Measurements from ENCODE around the gene HIPK4. TPM values are rescaled to one million over a fixed set of nuclear protein-coding genes. Genes with fewer than 3 reads are reported as not detected.

Gene HIPK4
- total RNA-seq, 2 experiments from 2014 or later, result not detected

GRCh38 chr19:40348125-40348913, 41.7 kb downstream of the HIPK4 start, which contains the start of the genes C19orf47 and PLD3:
Gene C19orf47 (minus strand): TSS chr19:40348397. CDS start chr19:40341857, 6,540 bp downstream.
Gene PLD3 (plus strand): TSS chr19:40348695. CDS start chr19:40366484, 17,789 bp downstream.
- POLR2A ChIA-PET, result interaction anchor here (0.7 to 2.1 kb wide), 5 partner anchors 8 to 77 kb away, joined by 3 to 5 read pairs (median 4); no protein-coding TSS in a partner anchor
- intact Hi-C loops (cut with micrococcal nuclease; ENCODE audit: unreplicated experiment), result loop anchor here (1.0 to 5.0 kb wide), 5 partner anchors 17 to 256 kb away; partner anchors contain the start of genes AKT2 and SERTAD3

GRCh38 chr19:40344422-40344821, 45.6 kb downstream of the HIPK4 start:
- CTCF ChIA-PET (ENCODE audit: unreplicated experiment), result no interaction called here

More at GRCh38 chr19:40348125-40348913, 41.7 kb downstream of the HIPK4 start, which contains the start of the genes C19orf47 and PLD3:
- H3K27ac ChIP-seq (ENCODE audit: low read depth, low read length, poor library complexity, severe bottlenecking), result peak within 1 kb of the TSS; percentile 58
- peak within 1 kb of the TSS; percentile 80; the same call in 1 of the 2 replicates for H2AFZ ChIP-seq (ENCODE audit: low read length)
- H3K36me3 ChIP-seq (ENCODE audit: insufficient read depth, low read length), result peaks cover 9% of the 10 kb centered on the region; the same call in 1 of the 2 replicates
- H4K20me1 ChIP-seq (ENCODE audit: insufficient read depth, low read length), result no peaks in the 10 kb centered on the region
- BruUV-seq (replicated peaks), result no TSS peak
- no peaks in the 10 kb centered on the region for H3K9me2 ChIP-seq (ENCODE audit: insufficient read depth, low read length)
- H3K9me3 ChIP-seq (ENCODE audit: low read length), result no peaks in the 10 kb centered on the region
- DNase-seq (ENCODE audit: low spot score), result peak; percentile 99
- H3K4me2 ChIP-seq (ENCODE audit: low read length), result peak within 1 kb of the TSS; percentile 99
- CTCF ChIA-PET (ENCODE audit: unreplicated experiment), result interaction anchor here (0.7 kb wide), 1 partner anchor 10 kb away, joined by 3 read pairs; no protein-coding TSS in a partner anchor
- peaks cover 13% of the 10 kb centered on the region for H3K4me1 ChIP-seq (ENCODE audit: insufficient read depth, low read length, poor library complexity, severe bottlenecking)
- TF ChIP-seq CTCF (conservative IDR thresholded peaks at IDR 0.05; ENCODE audit: low read length), result no peak
- TF ChIP-seq EZH2phosphoT487 (IDR thresholded peaks at IDR 0.05; ENCODE audit: borderline replicate concordance, low read depth, low read length), result no peak
- H3K4me3 ChIP-seq (ENCODE audit: low read depth, low read length, poor library complexity, severe bottlenecking), result peak within 1 kb of the TSS; percentile 95
- H3K79me2 ChIP-seq (ENCODE audit: insufficient read depth, low read depth, low read length), result peaks cover 23% of the 10 kb centered on the region

More at GRCh38 chr19:40344422-40344821, 45.6 kb downstream of the HIPK4 start:
- Histone ChIP-seq H3K9me2 (ENCODE audit: insufficient read depth, low read length) (no peaks in the 10 kb centered on the region), H2AFZ (ENCODE audit: low read length) (no peak overlapping the region), H3K4me2 (ENCODE audit: low read length) (no peak overlapping the region), H3K9me3 (ENCODE audit: low read length) (no peaks in the 10 kb centered on the region), H3K79me2 (ENCODE audit: insufficient read depth, low read depth, low read length) (peaks cover 21% of the 10 kb centered on the region), H3K4me3 (ENCODE audit: low read depth, low read length, poor library complexity, severe bottlenecking) (no peak overlapping the region), H4K20me1 (ENCODE audit: insufficient read depth, low read length) (no peaks in the 10 kb centered on the region), H3K36me3 (ENCODE audit: insufficient read depth, low read length) (peaks cover 14% of the 10 kb centered on the region; the same call in 1 of the 2 replicates), H3K27ac (ENCODE audit: low read depth, low read length, poor library complexity, severe bottlenecking) (no peak overlapping the region), H3K4me1 (ENCODE audit: insufficient read depth, low read length, poor library complexity, severe bottlenecking) (peaks cover 11% of the 10 kb centered on the region)
- intact Hi-C loops (cut with micrococcal nuclease; ENCODE audit: unreplicated experiment), result no loop called here
- no peak for DNase-seq (ENCODE audit: low spot score)
- BruUV-seq (replicated peaks), result no TSS peak
- TF ChIP-seq CTCF (conservative IDR thresholded peaks at IDR 0.05; ENCODE audit: low read length) (no peak), EZH2phosphoT487 (IDR thresholded peaks at IDR 0.05; ENCODE audit: borderline replicate concordance, low read depth, low read length) (no peak)
- POLR2A ChIA-PET, result no interaction called here
